ENCODE results near the gene CELSR2.

DNA sequence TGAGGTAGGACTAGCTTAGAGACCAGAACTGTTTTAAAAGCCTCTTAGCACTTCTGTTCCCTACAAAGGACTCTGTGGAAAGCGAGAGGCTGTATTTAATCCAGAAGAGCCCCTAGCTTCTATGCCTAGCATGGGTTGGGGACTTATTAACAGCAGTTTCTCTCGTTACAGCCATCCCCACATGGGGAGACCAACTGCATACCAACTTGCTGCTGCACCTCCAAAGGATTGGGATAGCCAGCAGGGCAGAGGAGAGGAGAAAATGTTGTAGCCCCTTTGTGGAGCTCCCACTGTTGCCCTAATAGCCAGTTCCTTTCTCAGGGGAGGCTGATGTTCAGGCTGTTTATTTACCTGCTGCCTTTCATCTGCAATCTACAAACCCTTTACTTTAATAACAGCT lies 11.0 kb upstream of the CELSR2 start:
- no peak for TF ChIP-seq POLR2A (IDR thresholded peaks at IDR 0.05)
- TF ChIP-seq, protein P1, sequence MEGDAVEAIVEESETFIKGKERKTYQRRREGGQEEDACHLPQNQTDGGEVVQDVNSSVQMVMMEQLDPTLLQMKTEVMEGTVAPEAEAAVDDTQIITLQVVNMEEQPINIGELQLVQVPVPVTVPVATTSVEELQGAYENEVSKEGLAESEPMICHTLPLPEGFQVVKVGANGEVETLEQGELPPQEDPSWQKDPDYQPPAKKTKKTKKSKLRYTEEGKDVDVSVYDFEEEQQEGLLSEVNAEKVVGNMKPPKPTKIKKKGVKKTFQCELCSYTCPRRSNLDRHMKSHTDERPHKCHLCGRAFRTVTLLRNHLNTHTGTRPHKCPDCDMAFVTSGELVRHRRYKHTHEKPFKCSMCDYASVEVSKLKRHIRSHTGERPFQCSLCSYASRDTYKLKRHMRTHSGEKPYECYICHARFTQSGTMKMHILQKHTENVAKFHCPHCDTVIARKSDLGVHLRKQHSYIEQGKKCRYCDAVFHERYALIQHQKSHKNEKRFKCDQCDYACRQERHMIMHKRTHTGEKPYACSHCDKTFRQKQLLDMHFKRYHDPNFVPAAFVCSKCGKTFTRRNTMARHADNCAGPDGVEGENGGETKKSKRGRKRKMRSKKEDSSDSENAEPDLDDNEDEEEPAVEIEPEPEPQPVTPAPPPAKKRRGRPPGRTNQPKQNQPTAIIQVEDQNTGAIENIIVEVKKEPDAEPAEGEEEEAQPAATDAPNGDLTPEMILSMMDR (IDR thresholded peaks at IDR 0.05), result no peak

Measured in breast epithelium (tissue), 3 donors.